Type B pancreatic cell (in vitro differentiated cells): ENCODE measurements around the gene TMEM107. TPM values are rescaled to one million over a fixed set of nuclear protein-coding genes. Genes with fewer than 3 reads are reported as not detected.

ENCODE experiments used
- DNase-seq: peaks from one replicate; pipeline ENCODE4 v3.0.0; 2021; ENCODE audit warnings: mixed read lengths; ENCODE audit not compliant: unreplicated experiment; ENCODE audit errors: extremely low spot score
- H3K27ac Mint-ChIP-seq: 2 replicates; pipeline ENCODE4 v1.8.0; 2021; ENCODE audit warnings: mild to moderate bottlenecking, mixed read lengths
- H3K27me3 Mint-ChIP-seq: 2 replicates; pipeline ENCODE4 v1.8.0; 2021; ENCODE audit warnings: mixed read lengths
- H3K36me3 Mint-ChIP-seq: 2 replicates; pipeline ENCODE4 v1.8.0; 2021; ENCODE audit warnings: mixed read lengths
- H3K4me1 Mint-ChIP-seq: one replicate; pipeline ENCODE4 v1.8.0; 2021; ENCODE audit warnings: mixed read lengths; ENCODE audit not compliant: unreplicated experiment
- H3K4me3 Mint-ChIP-seq: 2 replicates; pipeline ENCODE4 v1.8.0; 2021; ENCODE audit warnings: mild to moderate bottlenecking, mixed read lengths
- H3K9me3 Mint-ChIP-seq: 2 replicates; pipeline ENCODE4 v1.8.0; 2021; ENCODE audit warnings: mixed read lengths
- CTCF ChIP-seq: fragments of 200-600 bp; sonication (generic); conservative IDR thresholded peaks from 2 replicates; pipeline ENCODE4 v1.5.0; 2021; ENCODE audit warnings: antibody characterized with exemption, mild to moderate bottlenecking
- total RNA-seq: library from RNA; stranded (reverse); gene quantifications from 2 replicates; pipeline ENCODE4 v1.2.1, GENCODE V29; 2021; ENCODE audit warnings: low replicate concordance

TMEM107 gene
- total RNA-seq, 1 donor from 2014 or later = 22.1 TPM

GRCh38 chr17:8141045-8141444, 35.1 kb downstream of the TMEM107 start:
- no peak overlapping the region for H3K27ac Mint-ChIP-seq
- H3K36me3 Mint-ChIP-seq = no peaks in the 10 kb centered on the region
- no peaks in the 10 kb centered on the region for H3K4me1 Mint-ChIP-seq
- TF ChIP-seq CTCF = no peak
- no peak overlapping the region for H3K4me3 Mint-ChIP-seq
- DNase-seq = no peak
- H3K9me3 Mint-ChIP-seq = no peaks in the 10 kb centered on the region
- H3K27me3 Mint-ChIP-seq = no peaks in the 10 kb centered on the region

GRCh38 chr17:8140065-8141029, 35.8 kb downstream of the TMEM107 start:
- no peak for TF ChIP-seq CTCF
- no peaks in the 10 kb centered on the region for H3K27me3 Mint-ChIP-seq
- no peak for DNase-seq
- H3K9me3 Mint-ChIP-seq = no peaks in the 10 kb centered on the region
- no peaks in the 10 kb centered on the region for H3K4me1 Mint-ChIP-seq
- H3K36me3 Mint-ChIP-seq = no peaks in the 10 kb centered on the region
- no peak overlapping the region for H3K27ac Mint-ChIP-seq
- no peak overlapping the region for H3K4me3 Mint-ChIP-seq

GRCh38 chr17:8138672-8139371, 37.4 kb downstream of the TMEM107 start:
- peak; percentile 100 for DNase-seq
- Mint-ChIP-seq H3K4me3 (no peak overlapping the region), H3K4me1 (no peaks in the 10 kb centered on the region), H3K27me3 (no peaks in the 10 kb centered on the region), H3K9me3 (no peaks in the 10 kb centered on the region), H3K27ac (no peak overlapping the region), H3K36me3 (no peaks in the 10 kb centered on the region)
- peak; percentile 95 for TF ChIP-seq CTCF

- Mint-ChIP-seq H3K4me3 (no peak overlapping the region), H3K27ac (no peak overlapping the region), H3K27me3 (no peaks in the 10 kb centered on the region), H3K4me1 (no peaks in the 10 kb centered on the region), H3K9me3 (no peaks in the 10 kb centered on the region), H3K36me3 (no peaks in the 10 kb centered on the region)
- DNase-seq = no peak
- no peak for TF ChIP-seq CTCF
Observed at GRCh38 chr17:8138374-8138671, 37.9 kb downstream of the TMEM107 start.

- Mint-ChIP-seq H3K27ac (no peak overlapping the region), H3K9me3 (no peaks in the 10 kb centered on the region), H3K36me3 (no peaks in the 10 kb centered on the region), H3K27me3 (no peaks in the 10 kb centered on the region), H3K4me1 (no peaks in the 10 kb centered on the region), H3K4me3 (no peak overlapping the region)
- no peak for DNase-seq
- TF ChIP-seq CTCF = no peak
Observed at GRCh38 chr17:8137645-8138373, 38.4 kb downstream of the TMEM107 start.
